Urinary bladder (tissue), 4 donors: ENCODE results near the gene RAP1GAP2. TPM values are rescaled to one million over a fixed set of nuclear protein-coding genes. Genes with fewer than 3 reads are reported as not detected.
"Not testable (repeated sequence)": the region's sequence is repeated elsewhere in the genome, so short reads cannot be mapped to it uniquely, and the experiment has no call there.

Experiments used
- DNase-seq: peaks from one replicate; pipeline ENCODE4 v3.0.0-alpha.2; 2015; ENCODE audit errors: extremely low spot score
- H3K27ac ChIP-seq: one replicate; pipeline ENCODE4 v1.5.1; 2013; ENCODE audit warnings: low read depth, mild to moderate bottlenecking, moderate library complexity
- H3K36me3 ChIP-seq: one replicate; pipeline ENCODE4 v1.6.1; 2013; ENCODE audit warnings: mild to moderate bottlenecking, moderate library complexity; ENCODE audit not compliant: insufficient read depth
- H3K4me1 ChIP-seq: one replicate; pipeline ENCODE4 v1.6.1; 2013; ENCODE audit warnings: mild to moderate bottlenecking, moderate library complexity; ENCODE audit not compliant: insufficient read depth
- H3K4me3 ChIP-seq: one replicate; pipeline ENCODE4 v1.5.1; 2013; ENCODE audit warnings: low read depth, low read length
- WGBS: extraction: QIAGEN DNeasy Blood & Tissue Kit; methylation state at CpG from one replicate; pipeline ENCODE4 v1.1.7; 2013; 5-methylcytosine and 5-hydroxymethylcytosine counted together
- polyA plus RNA-seq: library from polyadenylated mRNA; stranded (reverse); fragments of 200-250 nt; gene quantifications from one replicate; pipeline ENCODE4 v1.2.3, GENCODE V29; 2013
- total RNA-seq: library from RNA; depleted of rRNA; stranded (reverse); fragments of >200 nt; gene quantifications from one replicate; pipeline ENCODE4 v1.2.3, GENCODE V29; 2014
- donor health status: healthy with polysubstance abuse.
- donor health status: healthy.

RAP1GAP2 gene
- total and polyA plus RNA-seq, 2 donors, result 3.7 to 3.9 TPM

DNA sequence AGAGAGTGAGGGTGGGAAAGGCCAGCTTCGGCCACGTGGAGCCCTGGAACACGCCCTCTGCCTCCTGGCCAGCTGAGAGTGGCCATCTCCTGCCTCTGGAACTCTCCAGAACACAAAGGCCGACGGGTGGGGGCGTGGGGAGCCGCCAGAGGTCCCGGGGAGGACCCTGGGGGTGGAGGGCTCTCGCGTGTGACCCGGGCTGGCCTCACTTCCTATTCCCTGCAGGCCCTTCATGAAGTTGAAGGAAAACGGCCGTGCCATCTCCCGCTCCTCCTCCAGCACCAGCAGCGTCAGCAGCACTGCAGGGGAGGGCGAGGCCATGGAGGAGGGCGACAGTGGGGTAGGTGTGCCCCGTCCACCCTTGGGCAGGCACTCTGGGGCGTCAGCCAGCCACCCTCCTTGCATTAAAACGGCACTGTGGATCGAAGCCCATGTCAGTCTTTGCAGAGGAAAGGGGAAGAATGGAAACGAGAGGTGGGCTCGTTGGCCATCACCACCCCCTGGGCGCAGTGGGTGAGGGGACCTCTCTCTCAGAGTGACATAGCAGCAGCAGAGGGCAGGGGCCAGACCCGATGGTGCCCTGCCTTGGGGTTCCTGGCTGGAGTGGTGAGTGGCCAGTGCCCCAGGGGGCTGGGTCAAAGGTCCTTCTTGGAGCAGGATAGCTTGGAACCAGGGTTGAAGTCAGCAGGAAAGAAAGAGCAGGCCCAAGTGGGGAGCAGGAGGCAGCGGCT lies 230.1 kb downstream of the RAP1GAP2 start:
- H3K4me1 ChIP-seq, result no peaks in the 10 kb centered on the region
- no peaks in the 10 kb centered on the region for H3K36me3 ChIP-seq
- DNase-seq, result no peak
- 76% methylated on average over 26 of the region's 26 CpGs for WGBS
- H3K4me3 ChIP-seq, result no peak overlapping the region
- no peak overlapping the region for H3K27ac ChIP-seq

DNA sequence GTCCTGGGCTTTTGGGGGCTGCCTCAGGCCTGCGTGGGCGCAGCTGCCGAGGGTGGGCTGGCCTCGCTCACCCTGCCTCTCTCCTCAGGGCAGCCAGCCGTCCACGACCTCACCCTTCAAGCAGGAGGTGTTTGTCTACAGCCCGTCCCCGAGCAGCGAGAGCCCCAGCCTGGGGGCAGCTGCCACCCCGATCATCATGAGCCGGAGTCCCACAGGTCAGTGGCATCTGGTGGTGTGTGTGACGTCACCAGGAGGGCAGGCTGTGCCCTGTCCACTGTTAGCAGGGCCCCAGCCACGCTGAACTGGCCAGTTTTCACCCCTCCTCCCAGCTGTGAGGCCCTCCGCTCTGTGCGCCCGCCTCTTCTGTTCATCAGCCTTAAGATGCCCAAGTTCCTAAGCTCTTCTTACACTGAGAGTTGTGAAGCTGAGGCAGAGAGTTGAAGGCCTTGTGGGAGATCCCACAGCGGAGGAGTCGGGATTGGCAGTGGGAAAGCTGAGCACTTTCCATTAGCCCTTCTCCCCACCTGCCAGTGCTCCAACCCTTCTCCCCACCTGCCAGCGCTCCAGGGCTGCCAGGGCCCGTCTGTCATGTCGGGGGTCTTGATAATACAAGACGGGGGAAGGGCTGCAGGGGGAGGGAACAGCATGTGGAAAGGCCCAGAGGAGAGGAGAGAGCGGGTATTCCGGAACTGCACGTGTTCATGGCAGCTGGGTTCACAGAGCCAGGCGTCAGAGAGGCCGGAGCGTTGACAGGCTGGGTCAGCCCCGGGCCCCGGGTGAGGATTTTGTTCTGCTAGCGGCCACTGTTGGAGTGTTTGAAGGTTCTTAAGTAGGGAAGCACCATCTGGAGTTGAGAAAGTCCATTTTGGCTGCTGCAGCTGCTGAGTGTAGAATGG lies 230.9 kb downstream of the RAP1GAP2 start:
- no peaks in the 10 kb centered on the region for H3K4me1 ChIP-seq
- H3K36me3 ChIP-seq, result no peaks in the 10 kb centered on the region
- WGBS, result 70% methylated on average over 31 of the region's 31 CpGs
- H3K4me3 ChIP-seq, result no peak overlapping the region
- DNase-seq, result no peak
- no peak overlapping the region for H3K27ac ChIP-seq

DNA sequence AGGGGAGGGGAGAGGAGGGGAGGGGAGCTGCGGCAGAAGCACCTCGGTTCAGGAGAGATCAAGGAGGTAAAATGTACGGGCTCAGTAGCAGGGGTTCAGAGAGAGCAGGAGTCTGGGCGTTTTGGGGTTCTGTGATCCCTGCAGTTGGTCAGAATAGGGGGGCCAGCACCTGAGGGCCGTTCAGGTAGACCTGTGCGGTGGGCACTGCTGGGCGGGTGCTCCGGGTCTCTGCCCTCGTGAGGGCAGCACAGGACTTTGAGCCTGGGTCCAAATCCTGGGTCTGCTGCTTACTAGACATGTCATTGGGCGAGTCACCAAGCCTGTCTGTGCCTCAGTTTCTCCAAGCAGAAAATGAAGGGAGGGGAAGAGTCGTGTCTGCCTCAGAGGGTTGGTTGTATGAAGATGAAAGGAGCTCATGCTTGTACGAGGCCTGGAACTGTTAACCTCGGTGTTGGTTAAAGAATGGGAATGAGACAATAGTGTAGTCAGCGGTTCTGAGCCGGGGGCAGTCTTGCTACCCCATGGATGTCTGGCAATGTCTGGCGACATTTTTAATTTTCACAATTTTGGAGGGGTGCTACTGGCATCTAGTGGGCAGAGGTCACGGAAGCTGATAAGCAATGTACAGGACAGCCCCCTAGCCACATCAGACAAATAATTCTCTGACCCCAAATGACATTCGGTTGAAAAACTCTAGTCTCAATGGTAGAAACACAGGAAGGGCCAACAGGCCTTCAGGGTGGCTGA lies 231.7 kb downstream of the RAP1GAP2 start:
- Histone ChIP-seq H3K36me3 (no peaks in the 10 kb centered on the region), H3K4me1 (no peaks in the 10 kb centered on the region), H3K27ac (no peak overlapping the region), H3K4me3 (no peak overlapping the region)
- DNase-seq, result no peak
- 82% methylated on average over 18 of the region's 18 CpGs for WGBS

DNA sequence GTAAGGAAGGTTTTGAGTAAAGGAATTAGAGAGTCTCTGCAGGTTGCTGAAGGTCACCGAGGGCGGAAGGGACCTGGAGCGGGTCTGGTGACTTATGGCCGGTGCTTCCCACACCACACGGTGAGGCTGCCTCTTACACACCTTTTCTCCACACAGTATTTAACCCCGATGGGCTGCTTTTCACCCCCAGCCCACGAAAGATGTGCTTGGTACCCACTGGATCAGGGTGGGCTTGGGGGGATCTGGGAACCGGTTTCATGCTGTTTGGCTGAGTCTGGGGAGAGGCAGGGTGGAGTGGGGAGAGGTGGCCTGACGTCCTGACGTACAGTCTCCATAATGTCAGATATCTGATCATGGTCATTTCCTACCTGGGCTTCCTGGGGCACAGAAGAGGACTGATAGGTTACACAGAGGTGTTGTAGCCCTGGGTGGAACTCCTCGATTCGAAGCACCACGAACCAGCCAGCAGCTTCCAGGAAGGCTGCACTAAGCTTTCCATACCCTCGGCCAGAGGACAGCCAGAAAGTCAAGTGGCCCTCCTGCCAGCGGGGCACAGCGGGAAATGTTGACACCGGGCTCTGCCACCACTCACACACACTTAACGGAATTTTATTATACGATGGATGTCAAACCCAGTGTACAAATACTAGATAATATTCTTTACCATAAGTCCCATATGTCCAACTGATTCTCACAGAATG lies 233.1 kb downstream of the RAP1GAP2 start:
- no peaks in the 10 kb centered on the region for H3K36me3 ChIP-seq
- WGBS, result 67% methylated on average over 19 of the region's 19 CpGs
- H3K4me3 ChIP-seq, result no peak overlapping the region
- no peaks in the 10 kb centered on the region for H3K4me1 ChIP-seq
- DNase-seq, result no peak
- no peak overlapping the region for H3K27ac ChIP-seq

DNA sequence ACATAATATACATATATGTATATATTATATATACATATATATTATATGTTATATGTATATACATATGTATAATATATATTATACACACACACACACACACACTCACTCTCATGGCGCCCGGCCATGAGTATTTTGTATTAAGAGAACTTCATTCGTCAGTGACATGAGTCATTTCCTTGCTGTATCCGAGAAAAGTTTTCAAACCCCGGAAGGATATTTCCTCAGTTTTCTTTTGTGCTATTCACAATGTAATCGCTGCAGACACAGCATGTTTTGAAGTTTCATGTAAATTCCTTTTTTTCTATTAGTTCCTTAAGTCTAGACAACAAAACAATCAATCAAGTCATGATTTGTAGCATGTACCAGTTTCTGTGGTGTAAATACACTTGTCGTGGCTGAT lies 233.9 kb downstream of the RAP1GAP2 start:
- Histone ChIP-seq H3K27ac (no peak overlapping the region), H3K4me1 (no peaks in the 10 kb centered on the region), H3K4me3 (no peak overlapping the region), H3K36me3 (no peaks in the 10 kb centered on the region)
- DNase-seq, result no peak
- 66% methylated on average over 7 of the region's 7 CpGs for WGBS

DNA sequence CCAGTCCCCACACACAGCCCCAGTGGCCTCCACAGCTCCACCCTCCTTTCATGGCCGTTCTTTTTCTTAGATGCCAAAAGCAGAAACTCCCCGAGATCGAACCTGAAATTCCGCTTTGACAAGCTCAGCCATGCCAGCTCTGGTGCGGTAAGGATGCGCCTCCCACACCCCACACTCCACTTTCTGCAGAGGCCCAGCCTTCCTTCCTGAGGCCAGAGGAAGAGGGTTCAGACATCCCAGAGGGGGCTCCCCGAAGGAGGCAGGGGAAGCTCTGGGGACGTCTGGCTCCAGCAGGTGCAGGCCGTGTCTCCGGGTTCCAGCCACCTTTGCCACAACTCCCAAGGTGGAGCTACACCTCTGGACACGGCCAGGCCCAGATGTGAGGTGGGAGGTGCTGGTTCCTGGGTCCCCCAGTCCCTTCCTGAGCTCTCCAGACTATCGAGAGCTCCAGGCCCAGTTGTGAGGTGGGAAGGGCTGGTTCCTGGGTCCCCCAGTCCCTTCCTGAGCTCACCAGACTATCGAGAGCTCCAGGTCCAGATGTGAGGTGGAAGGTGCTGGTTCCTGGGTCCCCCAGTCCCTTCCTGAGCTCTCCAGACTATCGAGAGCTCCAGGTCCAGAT lies 234.7 kb downstream of the RAP1GAP2 start:
- H3K4me3 ChIP-seq, H3K4me1 ChIP-seq, H3K27ac ChIP-seq, H3K36me3 ChIP-seq, DNase-seq: not testable (repeated sequence)
- 80% methylated on average over 14 of the region's 14 CpGs for WGBS

DNA sequence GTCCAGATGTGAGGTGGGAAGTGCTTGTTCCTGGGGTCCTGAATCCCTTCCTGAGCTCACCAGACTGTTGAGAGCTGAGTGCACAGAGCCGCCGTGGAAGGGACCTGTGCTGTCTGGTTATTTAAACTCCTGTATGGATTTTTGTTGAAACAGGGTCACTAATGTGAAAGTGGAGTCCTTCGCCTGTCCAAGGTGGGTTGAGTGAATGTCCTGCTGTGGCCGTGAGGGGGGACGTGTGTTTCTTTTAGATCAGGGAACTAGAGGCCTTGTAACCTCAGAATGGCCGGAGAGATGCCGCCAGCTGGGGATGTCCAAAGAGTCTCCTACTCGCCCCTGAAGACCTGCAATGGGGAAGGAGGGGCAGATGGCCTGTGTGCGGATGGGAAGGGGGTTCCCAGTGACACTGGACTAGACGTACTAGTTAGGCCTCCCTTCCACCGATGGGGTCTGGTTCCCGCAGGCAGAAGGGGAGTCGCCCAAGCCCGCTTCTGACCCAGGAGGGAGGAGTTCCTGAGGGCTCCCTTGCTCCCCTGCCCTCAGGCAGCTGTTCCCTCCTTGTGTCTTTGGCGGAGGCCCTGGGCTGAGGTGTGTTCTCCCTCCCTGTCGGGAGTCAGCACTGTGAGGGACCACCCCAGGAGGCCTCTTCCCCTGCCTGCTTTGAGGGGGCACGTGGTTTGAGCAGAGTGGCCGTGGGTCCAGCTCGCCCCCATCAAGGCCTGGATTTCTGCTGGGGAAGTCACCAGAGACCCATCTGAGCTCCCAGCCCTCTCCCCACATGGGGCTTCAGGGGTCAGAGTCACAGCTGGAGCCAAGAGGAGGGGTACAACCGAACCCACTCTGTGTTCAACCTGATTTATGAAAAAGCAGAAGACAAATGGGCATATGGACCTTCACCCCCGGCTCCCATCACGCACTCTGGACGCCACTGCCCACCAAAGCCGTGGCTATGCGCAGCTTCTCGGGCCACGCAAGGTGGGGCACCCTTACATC lies 236.3 kb downstream of the RAP1GAP2 start:
- no peak for DNase-seq
- H3K27ac ChIP-seq, result no peak overlapping the region
- no peaks in the 10 kb centered on the region for H3K4me1 ChIP-seq
- H3K36me3 ChIP-seq, result no peaks in the 10 kb centered on the region
- WGBS, result 84% methylated on average over 27 of the region's 27 CpGs
- no peak overlapping the region for H3K4me3 ChIP-seq

DNA sequence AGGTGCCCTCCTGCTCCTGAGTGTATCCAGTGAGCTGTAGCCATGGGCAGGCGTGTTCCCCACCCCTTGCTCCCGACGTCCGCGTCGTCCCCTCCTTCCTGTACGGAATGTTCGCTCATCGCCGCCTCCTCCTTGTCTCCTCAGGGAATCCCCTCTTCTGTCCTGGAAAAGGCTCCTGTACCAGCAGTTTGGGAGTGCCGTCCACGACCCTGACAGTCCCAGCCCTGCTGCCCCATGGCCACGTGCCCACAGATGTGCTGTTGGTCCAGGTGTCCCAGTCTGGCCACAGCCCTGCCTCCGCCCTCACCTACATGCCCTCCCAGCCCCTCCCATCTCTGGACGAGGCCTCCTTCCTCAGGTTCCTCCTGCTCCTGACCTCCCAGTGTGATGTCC lies 237.0 kb downstream of the RAP1GAP2 start:
- no peaks in the 10 kb centered on the region for H3K4me1 ChIP-seq
- no peak for DNase-seq
- H3K36me3 ChIP-seq, result no peaks in the 10 kb centered on the region
- no peak overlapping the region for H3K27ac ChIP-seq
- H3K4me3 ChIP-seq, result no peak overlapping the region
- WGBS, result 84% methylated on average over 15 of the region's 15 CpGs

DNA sequence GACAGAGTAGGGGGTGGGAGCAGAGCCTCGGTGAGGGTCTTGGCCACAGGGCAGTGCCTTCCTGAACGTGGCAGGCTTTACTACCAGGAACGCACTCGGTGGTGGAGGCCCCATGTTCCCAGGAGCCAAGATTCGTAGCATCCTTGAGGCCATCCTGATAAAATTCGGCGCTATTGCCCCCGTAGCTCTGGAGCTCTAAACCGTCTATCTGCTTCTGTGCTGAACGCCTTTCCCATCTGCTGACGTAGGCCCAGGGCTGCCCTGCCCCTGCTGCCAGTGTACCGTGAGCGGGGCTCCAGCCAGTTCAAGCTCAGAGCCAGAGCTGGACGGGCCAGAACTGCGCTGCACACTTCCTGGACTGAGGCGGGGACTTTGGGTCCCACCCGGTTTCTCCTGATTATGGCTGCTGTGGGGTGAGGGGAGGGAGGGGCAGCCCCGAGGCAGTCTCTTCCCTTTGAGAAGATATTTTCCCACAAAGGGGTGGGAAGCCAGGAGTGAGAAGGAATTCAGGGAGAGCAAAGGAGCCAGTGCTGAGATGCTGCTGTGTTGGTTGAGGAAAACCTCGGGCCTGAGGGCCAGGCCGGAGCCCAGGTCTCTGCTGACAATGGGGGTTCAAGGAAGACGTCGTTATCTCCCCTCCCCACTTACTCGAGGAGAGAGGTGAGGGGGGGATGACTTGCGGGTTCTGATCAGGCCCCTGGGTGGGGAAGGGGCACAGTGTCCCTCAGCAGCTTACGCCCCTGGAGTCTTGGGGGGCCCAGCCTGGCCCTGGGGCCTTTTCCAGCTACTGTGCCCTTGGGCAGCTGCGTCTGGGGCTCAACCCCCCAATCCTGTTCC lies 237.7 kb downstream of the RAP1GAP2 start:
- no peak overlapping the region for H3K4me3 ChIP-seq
- 70% methylated on average over 26 of the region's 26 CpGs for WGBS
- no peak for DNase-seq
- no peaks in the 10 kb centered on the region for H3K36me3 ChIP-seq
- H3K27ac ChIP-seq, result no peak overlapping the region
- no peaks in the 10 kb centered on the region for H3K4me1 ChIP-seq

DNA sequence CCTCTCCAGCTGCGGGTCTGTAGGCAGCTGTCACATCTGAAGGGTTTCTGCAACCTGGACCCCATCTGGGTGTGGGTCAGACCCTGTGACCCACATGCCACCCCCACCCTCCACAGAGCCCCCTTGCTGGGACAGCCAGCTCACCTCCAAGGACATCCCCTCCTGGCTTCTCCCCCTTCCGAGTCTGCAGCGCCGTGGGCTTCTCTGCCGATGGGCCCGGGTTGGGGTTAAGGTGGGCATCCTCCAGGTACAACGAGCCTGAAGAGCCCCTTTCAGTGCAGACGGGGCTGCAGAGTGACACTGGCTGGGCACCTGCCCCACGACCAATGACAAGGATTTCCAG lies 238.3 kb downstream of the RAP1GAP2 start:
- Histone ChIP-seq H3K4me1 (no peaks in the 10 kb centered on the region), H3K36me3 (no peaks in the 10 kb centered on the region), H3K4me3 (no peak overlapping the region), H3K27ac (no peak overlapping the region)
- no peak for DNase-seq
- WGBS, result 77% methylated on average over 9 of the region's 9 CpGs

DNA sequence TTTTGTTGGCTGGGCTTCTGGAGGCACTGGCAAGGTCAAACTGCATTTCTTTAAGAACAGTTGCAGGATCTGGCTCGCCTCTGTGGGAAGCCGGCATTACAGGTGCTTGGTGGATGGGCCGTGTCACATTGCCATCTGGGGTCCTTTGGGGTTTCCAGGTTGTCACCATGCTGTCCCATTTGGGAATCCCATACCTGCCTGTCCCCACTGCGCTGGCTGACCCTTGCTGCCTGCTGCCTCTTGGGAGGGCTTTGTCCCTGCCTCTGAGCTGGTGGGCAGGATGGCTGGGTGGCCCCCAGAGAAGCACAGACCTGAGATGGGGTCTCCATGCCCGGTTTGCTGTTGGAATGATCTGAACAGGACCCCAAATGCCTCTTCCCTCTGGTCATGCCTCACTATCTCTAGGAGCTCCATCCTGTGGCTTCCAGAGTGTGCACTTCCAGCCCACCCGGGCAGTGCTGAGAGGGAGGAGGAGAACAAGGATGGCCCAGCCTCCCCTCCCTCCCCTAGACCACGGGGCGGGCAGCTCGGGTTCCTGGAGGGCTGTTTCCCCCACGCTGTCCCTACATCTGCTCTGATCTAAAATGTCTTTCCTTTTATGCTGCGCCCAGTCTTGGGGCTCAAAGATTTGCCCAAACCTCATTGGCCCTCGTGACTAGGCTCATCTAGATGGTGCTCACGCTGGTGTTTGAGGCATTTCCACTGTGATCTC lies 239.2 kb downstream of the RAP1GAP2 start:
- DNase-seq, result no peak
- no peak overlapping the region for H3K4me3 ChIP-seq
- no peaks in the 10 kb centered on the region for H3K4me1 ChIP-seq
- H3K36me3 ChIP-seq, result no peaks in the 10 kb centered on the region
- 65% methylated on average over 13 of the region's 13 CpGs for WGBS
- H3K27ac ChIP-seq, result no peak overlapping the region
